Measurements from ENCODE around the gene RGS6. TPM values are rescaled to one million over a fixed set of nuclear protein-coding genes. Genes with fewer than 3 reads are reported as not detected.

The RGS6 gene
- total RNA-seq, 4 donors from 2014 or later: 0.50 to 6.5 (median 4.7) TPM

GRCh38 chr14:72598306-72598705, 666.1 kb downstream of the RGS6 start:
- no peak for ATAC-seq
- H3K4me1 ChIP-seq: no peaks in the 10 kb centered on the region
- no peaks in the 10 kb centered on the region for H3K9me3 ChIP-seq
- no peaks in the 10 kb centered on the region for H3K36me3 ChIP-seq
- no peak overlapping the region for H3K27ac ChIP-seq
- 90% methylated on average over 2 of the region's 5 CpGs; no CpG with 5 or more reads in 1 of the 2 donors for WGBS, 2 donors (ENCODE audit: low coverage in 1 of 2)
- TF ChIP-seq POLR2AphosphoS5 (IDR thresholded peaks at IDR 0.05) (no peak), EP300 (IDR thresholded peaks at IDR 0.05) (no peak), POLR2A (IDR thresholded peaks at IDR 0.05) (no peak), CTCF (IDR thresholded peaks at IDR 0.05) (no peak)
- H3K27me3 ChIP-seq: peaks cover 17% of the 10 kb centered on the region
- H3K4me3 ChIP-seq: no peak overlapping the region

- TF ChIP-seq CTCF (IDR thresholded peaks at IDR 0.05) (no peak), POLR2A (IDR thresholded peaks at IDR 0.05) (no peak), POLR2AphosphoS5 (IDR thresholded peaks at IDR 0.05) (no peak), EP300 (IDR thresholded peaks at IDR 0.05) (no peak)
- 60 to 84% methylated on average over 2 to 4 of the region's 16 CpGs for WGBS, 2 donors (ENCODE audit: low coverage in 1 of 2)
- ATAC-seq: no peak
These were observed 667.6 kb downstream of the RGS6 start for GRCh38 chr14:72599579-72600470.

GRCh38 chr14:72600551-72601330, 668.5 kb downstream of the RGS6 start:
- 72 to 92% methylated on average over 2 to 3 of the region's 9 CpGs for WGBS, 2 donors (ENCODE audit: low coverage in 1 of 2)
- TF ChIP-seq POLR2A (IDR thresholded peaks at IDR 0.05) (no peak), EP300 (IDR thresholded peaks at IDR 0.05) (no peak), POLR2AphosphoS5 (IDR thresholded peaks at IDR 0.05) (no peak)
- H3K27ac ChIP-seq: no peak overlapping the region
- no peaks in the 10 kb centered on the region for H3K4me1 ChIP-seq
- H3K27me3 ChIP-seq: peaks cover 17% of the 10 kb centered on the region
- no peaks in the 10 kb centered on the region for H3K36me3 ChIP-seq
- H3K9me3 ChIP-seq: no peaks in the 10 kb centered on the region
- peak; percentile 48 for ATAC-seq
- no peak overlapping the region for H3K4me3 ChIP-seq

More at GRCh38 chr14:72599579-72600470, 667.6 kb downstream of the RGS6 start:
- H3K9me3 ChIP-seq: no peaks in the 10 kb centered on the region
- H3K4me3 ChIP-seq: no peak overlapping the region
- H3K27me3 ChIP-seq: peaks cover 17% of the 10 kb centered on the region
- no peaks in the 10 kb centered on the region for H3K36me3 ChIP-seq
- no peaks in the 10 kb centered on the region for H3K4me1 ChIP-seq
- H3K27ac ChIP-seq: no peak overlapping the region

- TF ChIP-seq POLR2AphosphoS5 (IDR thresholded peaks at IDR 0.05): no peak
- no peak for TF ChIP-seq EP300 (IDR thresholded peaks at IDR 0.05)
- no peak for TF ChIP-seq POLR2A (IDR thresholded peaks at IDR 0.05)
- TF ChIP-seq CTCF (IDR thresholded peaks at IDR 0.05): no peak
- H3K27ac ChIP-seq: no peak overlapping the region
- no peaks in the 10 kb centered on the region for H3K36me3 ChIP-seq
- H3K27me3 ChIP-seq: peaks cover 12% of the 10 kb centered on the region
- ATAC-seq: no peak
- H3K9me3 ChIP-seq: no peaks in the 10 kb centered on the region
- H3K4me1 ChIP-seq: no peaks in the 10 kb centered on the region
- WGBS, 2 donors (ENCODE audit: low coverage in 1 of 2): 70 to 85% methylated on average over 3 of the region's 4 CpGs
- no peak overlapping the region for H3K4me3 ChIP-seq
These were observed 671.4 kb downstream of the RGS6 start for GRCh38 chr14:72603639-72604038.

GRCh38 chr14:72604133-72604532, 671.9 kb downstream of the RGS6 start:
- Histone ChIP-seq H3K4me3 (no peak overlapping the region), H3K27me3 (peaks cover 10% of the 10 kb centered on the region), H3K4me1 (no peaks in the 10 kb centered on the region), H3K27ac (no peak overlapping the region), H3K9me3 (no peaks in the 10 kb centered on the region), H3K36me3 (no peaks in the 10 kb centered on the region)
- ATAC-seq: no peak
- TF ChIP-seq POLR2A (IDR thresholded peaks at IDR 0.05) (no peak), POLR2AphosphoS5 (IDR thresholded peaks at IDR 0.05) (no peak), EP300 (IDR thresholded peaks at IDR 0.05) (no peak)
- WGBS, 2 donors (ENCODE audit: low coverage in 1 of 2): 90% methylated on average over 2 of the region's 3 CpGs; no CpG with 5 or more reads in 1 of the 2 donors
